CD8-positive, alpha-beta memory T cell (primary cell): ENCODE measurements around the gene GRIA1. TPM values are rescaled to one million over a fixed set of nuclear protein-coding genes. Genes with fewer than 3 reads are reported as not detected.

Source experiments
- CTCF ChIA-PET: fragments of 350-600 bp; sonication (Branson Sonifier 250); formaldehyde crosslinking; loops from one replicate; lab custom pipeline; 2021; ENCODE audit warnings: antibody characterized with exemption; lab: Charles Lee
- POLR2A ChIA-PET: fragments of 350-600 bp; sonication (Branson Sonifier 250); formaldehyde crosslinking; loops from one replicate; lab custom pipeline; 2021; ENCODE audit warnings: antibody characterized with exemption; lab: Charles Lee
- DNase-seq, 5 donors: peaks; one replicate each; pipeline versions ENCODE4 v3.0.0 to v3.0.0-alpha.2; 2020 to 2022; ENCODE audit warnings: mixed read lengths in 1 of 5
- H3K27ac ChIP-seq: one replicate; pipeline ENCODE4 v1.7.0; 2013; ENCODE audit warnings: low read depth, mild to moderate bottlenecking, low read length, moderate library complexity
- H3K27me3 ChIP-seq: 2 replicates; pipeline ENCODE4 v1.7.0; 2013; ENCODE audit warnings: low read length, mild to moderate bottlenecking; ENCODE audit not compliant: insufficient read depth, poor library complexity, severe bottlenecking
- H3K36me3 ChIP-seq: 2 replicates; pipeline ENCODE4 v1.7.0; 2013; ENCODE audit warnings: mild to moderate bottlenecking, low read length, moderate library complexity; ENCODE audit not compliant: insufficient read depth
- H3K4me1 ChIP-seq: 2 replicates; pipeline ENCODE4 v1.7.0; 2013; ENCODE audit warnings: mild to moderate bottlenecking, low read length, moderate library complexity; ENCODE audit not compliant: insufficient read depth
- H3K4me3 ChIP-seq: 2 replicates; pipeline ENCODE4 v1.7.0; 2013; ENCODE audit warnings: mild to moderate bottlenecking, low read length
- H3K9me3 ChIP-seq: 2 replicates; pipeline ENCODE4 v1.7.0; 2013; ENCODE audit warnings: mild to moderate bottlenecking, low read length
- H3K27ac Mint-ChIP-seq, 8 donors: one replicate each; pipeline ENCODE4 v1.8.0; 2020 to 2021; ENCODE audit warnings: mixed read lengths in 8 of 8, mild to moderate bottlenecking in 6 of 8, inconsistent platforms in 3 of 8, moderate library complexity in 3 of 8
- H3K27me3 Mint-ChIP-seq, 2 donors: one replicate each; pipeline ENCODE4 v1.8.0; 2020 to 2021; ENCODE audit warnings: mixed read lengths in 2 of 2, mild to moderate bottlenecking in 1 of 2, moderate library complexity in 1 of 2
- H3K36me3 Mint-ChIP-seq, 3 donors: one replicate each; pipeline ENCODE4 v1.8.0; 2020 to 2021; ENCODE audit warnings: mixed read lengths in 3 of 3, inconsistent platforms in 1 of 3, mild to moderate bottlenecking in 1 of 3
- H3K4me1 Mint-ChIP-seq, 3 donors: one replicate each; pipeline ENCODE4 v1.8.0; 2020 to 2021; ENCODE audit warnings: mixed read lengths in 3 of 3, inconsistent platforms in 1 of 3, mild to moderate bottlenecking in 1 of 3
- H3K4me3 Mint-ChIP-seq, 7 donors: one replicate each; pipeline ENCODE4 v1.8.0; 2020 to 2021; ENCODE audit warnings: mixed read lengths in 7 of 7, mild to moderate bottlenecking in 6 of 7, moderate library complexity in 4 of 7, inconsistent platforms in 2 of 7
- H3K9me3 Mint-ChIP-seq, 5 donors: one replicate each; pipeline ENCODE4 v1.8.0; 2020 to 2022; ENCODE audit warnings: mixed read lengths in 5 of 5, mild to moderate bottlenecking in 3 of 5, moderate library complexity in 2 of 5, inconsistent platforms in 1 of 5
- polyA plus RNA-seq: library from polyadenylated mRNA; unstranded; fragments of 300-500 nt; fragmentation: Illumina TruSeq; gene quantifications from one replicate; pipeline ENCODE4 v1.2.3, GENCODE V29; 2021
- total RNA-seq, 2 experiments: library from RNA; stranded (reverse); gene quantifications; one replicate each; pipeline ENCODE4 v1.2.3, GENCODE V29; 2021

GRIA1 gene
- total and polyA plus RNA-seq, 3 experiments from 2014 or later = not detected

DNA sequence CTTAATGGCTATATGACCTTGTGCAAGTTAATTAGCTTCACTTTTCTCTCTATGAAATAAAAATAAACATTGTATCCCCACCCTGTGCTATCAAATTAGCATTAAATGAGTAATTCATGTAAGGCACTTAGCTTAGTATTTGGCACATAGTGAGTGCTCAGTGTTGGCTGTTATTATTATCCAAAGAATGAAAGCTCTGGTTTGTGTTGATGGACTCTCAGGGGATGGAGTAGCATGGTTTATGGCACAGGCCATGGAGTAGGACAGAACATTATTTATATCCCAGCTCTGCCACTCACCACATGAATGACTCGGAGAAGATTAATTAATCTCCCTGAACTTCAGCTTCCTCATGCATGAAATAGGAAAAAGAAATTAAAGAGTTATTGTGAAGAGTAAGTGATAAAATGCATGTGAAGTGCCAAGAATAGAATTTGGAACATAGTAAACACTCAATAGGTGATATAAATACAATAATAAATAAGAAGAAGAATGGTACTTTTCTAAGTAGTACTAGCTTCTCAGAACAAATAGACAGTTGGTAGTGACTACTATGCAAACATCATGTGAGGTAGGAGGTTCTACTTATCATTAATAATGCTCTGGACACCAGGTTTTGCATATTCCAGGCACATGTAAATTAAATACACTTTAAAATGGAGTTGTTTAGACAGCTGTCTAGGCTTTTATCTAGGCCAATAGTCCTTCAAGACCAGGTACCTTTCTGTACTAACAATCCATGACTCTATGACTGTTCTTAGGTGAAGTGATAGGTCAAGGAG is 146.4 kb downstream of the GRIA1 start:
- no peaks in the 10 kb centered on the region for H3K27me3 Mint-ChIP-seq
- H3K4me1 ChIP-seq = no peaks in the 10 kb centered on the region

DNA sequence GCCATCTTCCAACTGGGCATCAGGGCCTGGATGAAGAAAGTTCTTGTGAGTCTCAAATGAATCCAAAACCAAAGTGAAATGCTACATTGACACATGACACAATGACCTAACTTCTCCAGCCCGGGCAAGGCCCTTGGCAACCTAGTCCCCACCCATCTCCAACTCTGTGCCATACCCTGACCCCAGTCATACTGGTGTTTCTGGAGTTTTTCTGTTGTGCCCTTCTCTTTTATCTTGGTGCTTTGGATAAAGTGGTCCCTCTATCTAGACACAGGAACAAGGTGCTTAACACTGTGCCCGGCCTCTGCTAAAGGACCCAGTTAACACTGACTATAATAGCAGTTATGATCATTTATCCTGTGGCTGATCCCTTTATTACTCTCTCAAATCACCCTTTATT is 149.8 kb downstream of the GRIA1 start:
- ChIA-PET CTCF (no interaction called here), POLR2A (no interaction called here)
- Mint-ChIP-seq H3K9me3 (no peaks in the 10 kb centered on the region), H3K4me3 (no peak overlapping the region), H3K27me3 (no peaks in the 10 kb centered on the region), H3K27ac (peak overlapping the region in 1 of 8 donors; percentile 31), H3K36me3 (no peaks in the 10 kb centered on the region), H3K4me1 (no peaks in the 10 kb centered on the region)
- H3K27ac ChIP-seq = no peak overlapping the region
- H3K9me3 ChIP-seq = no peaks in the 10 kb centered on the region
- DNase-seq = no peak
- no peak overlapping the region for H3K4me3 ChIP-seq
- no peaks in the 10 kb centered on the region for H3K27me3 ChIP-seq
- H3K36me3 ChIP-seq = no peaks in the 10 kb centered on the region
- H3K4me1 ChIP-seq = no peaks in the 10 kb centered on the region

More for the DNA sequence above, 146.4 kb downstream of the GRIA1 start:
- H3K27ac ChIP-seq = no peak overlapping the region
- DNase-seq = no peak
- no peak overlapping the region for H3K4me3 ChIP-seq
- H3K9me3 ChIP-seq = no peaks in the 10 kb centered on the region
- Mint-ChIP-seq H3K36me3 (no peaks in the 10 kb centered on the region), H3K4me3 (no peak overlapping the region), H3K9me3 (peaks cover 0 to 2% (median 0%) of the 10 kb centered on the region in 5 donors), H3K4me1 (no peaks in the 10 kb centered on the region), H3K27ac (no peak overlapping the region)
- CTCF ChIA-PET = no interaction called here
- H3K36me3 ChIP-seq = no peaks in the 10 kb centered on the region
- H3K27me3 ChIP-seq = no peaks in the 10 kb centered on the region
- POLR2A ChIA-PET = no interaction called here

DNA sequence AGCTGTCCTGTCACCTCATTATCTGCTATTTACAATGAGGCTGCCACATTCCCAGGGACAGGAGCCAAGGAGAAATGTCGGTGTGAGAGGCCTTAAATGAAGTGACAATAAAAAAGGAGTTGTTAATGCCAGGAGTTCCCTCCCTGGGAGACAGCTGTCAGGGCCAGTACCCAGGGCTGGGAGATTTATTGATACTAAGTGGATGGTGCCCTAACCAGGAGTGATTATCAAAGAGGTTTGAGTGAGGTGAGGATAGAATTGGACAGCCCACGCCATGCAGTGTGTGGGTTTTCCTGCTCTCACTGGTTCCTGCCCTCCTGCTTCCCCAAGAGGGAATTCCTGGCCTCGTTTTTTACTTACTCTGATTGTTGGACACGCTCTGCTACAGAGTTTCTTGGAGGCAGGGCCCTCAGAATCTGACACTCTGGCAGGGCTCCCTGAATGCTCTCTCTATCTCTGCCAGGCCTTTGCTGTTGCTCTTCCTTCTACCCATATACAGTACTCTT is 150.8 kb downstream of the GRIA1 start:
- POLR2A ChIA-PET = no interaction called here
- H3K27me3 ChIP-seq = no peaks in the 10 kb centered on the region
- H3K36me3 Mint-ChIP-seq = no peaks in the 10 kb centered on the region
- no peak overlapping the region for H3K27ac Mint-ChIP-seq
- no peaks in the 10 kb centered on the region for H3K27me3 Mint-ChIP-seq
- no peaks in the 10 kb centered on the region for H3K4me1 Mint-ChIP-seq
- H3K9me3 ChIP-seq = no peaks in the 10 kb centered on the region
- H3K4me3 Mint-ChIP-seq = no peak overlapping the region
- DNase-seq = no peak
- no peaks in the 10 kb centered on the region for H3K36me3 ChIP-seq
- no peak overlapping the region for H3K4me3 ChIP-seq
- H3K27ac ChIP-seq = no peak overlapping the region
- no peaks in the 10 kb centered on the region for H3K9me3 Mint-ChIP-seq
- CTCF ChIA-PET = no interaction called here
- H3K4me1 ChIP-seq = no peaks in the 10 kb centered on the region

DNA sequence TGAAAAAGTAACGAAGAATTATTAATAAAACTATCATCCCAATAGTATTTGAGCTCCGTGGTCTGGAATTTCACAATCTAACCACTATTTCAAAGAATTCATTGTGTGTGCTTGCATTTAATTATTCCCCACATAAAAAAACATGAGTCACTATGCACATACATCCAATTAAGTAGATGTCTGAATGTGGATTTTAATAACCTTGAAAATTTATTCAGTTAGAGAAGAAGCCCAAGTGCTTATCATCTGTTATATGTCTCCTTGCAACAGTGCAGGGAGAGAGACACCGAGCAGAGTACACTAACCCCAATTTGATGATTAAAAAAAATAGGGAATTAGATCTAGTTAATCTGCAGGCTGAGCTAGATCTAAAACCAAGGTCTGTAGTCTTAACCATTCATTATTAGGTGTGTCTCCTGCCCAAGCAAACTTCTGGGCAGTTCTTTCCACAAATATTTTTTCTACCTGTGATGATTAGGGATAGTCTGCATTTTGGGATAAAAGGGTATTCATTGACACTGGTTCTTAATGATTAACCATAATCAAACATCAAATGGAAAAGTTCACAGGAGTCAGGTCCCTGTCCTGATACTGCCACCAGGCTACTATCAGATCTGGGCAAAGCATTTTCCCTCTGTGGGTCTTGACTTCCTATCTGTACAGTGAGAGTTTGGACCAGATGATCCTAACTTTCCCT is 164.2 kb downstream of the GRIA1 start:
- no peak overlapping the region for H3K4me3 ChIP-seq
- H3K9me3 Mint-ChIP-seq = peaks cover 0 to 1% (median 0%) of the 10 kb centered on the region in 5 donors
- H3K4me1 ChIP-seq = no peaks in the 10 kb centered on the region
- no peaks in the 10 kb centered on the region for H3K27me3 Mint-ChIP-seq
- H3K4me1 Mint-ChIP-seq = no peaks in the 10 kb centered on the region
- no peaks in the 10 kb centered on the region for H3K27me3 ChIP-seq
- H3K36me3 ChIP-seq = no peaks in the 10 kb centered on the region
- H3K27ac Mint-ChIP-seq = no peak overlapping the region
- no peaks in the 10 kb centered on the region for H3K9me3 ChIP-seq
- H3K36me3 Mint-ChIP-seq = peaks cover 0 to 1% (median 0%) of the 10 kb centered on the region in 3 donors
- CTCF ChIA-PET = no interaction called here
- H3K4me3 Mint-ChIP-seq = no peak overlapping the region
- DNase-seq = no peak
- H3K27ac ChIP-seq = no peak overlapping the region
- POLR2A ChIA-PET = no interaction called here

DNA sequence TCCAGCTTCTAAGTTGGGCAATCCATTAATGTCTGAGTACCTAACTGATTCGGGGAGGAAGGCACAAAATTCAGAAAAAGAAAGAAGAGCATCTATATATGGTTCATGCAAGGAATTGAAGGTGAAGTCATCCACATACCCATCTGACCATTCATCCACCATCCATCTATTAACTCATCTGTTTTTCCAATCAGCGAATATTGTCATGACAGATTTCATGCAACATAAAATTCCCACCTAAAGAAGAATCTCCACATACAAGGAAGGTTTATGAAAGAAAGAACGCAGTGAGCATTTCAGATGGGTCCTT is 164.7 kb downstream of the GRIA1 start:
- Histone ChIP-seq H3K27ac (no peak overlapping the region), H3K4me3 (no peak overlapping the region), H3K36me3 (no peaks in the 10 kb centered on the region), H3K4me1 (no peaks in the 10 kb centered on the region), H3K9me3 (no peaks in the 10 kb centered on the region), H3K27me3 (no peaks in the 10 kb centered on the region)
- ChIA-PET CTCF (no interaction called here), POLR2A (no interaction called here)
- Mint-ChIP-seq H3K27me3 (no peaks in the 10 kb centered on the region), H3K4me1 (no peaks in the 10 kb centered on the region), H3K4me3 (no peak overlapping the region), H3K36me3 (no peaks in the 10 kb centered on the region), H3K27ac (no peak overlapping the region), H3K9me3 (peaks cover 0 to 1% (median 0%) of the 10 kb centered on the region in 5 donors)
- no peak for DNase-seq

DNA sequence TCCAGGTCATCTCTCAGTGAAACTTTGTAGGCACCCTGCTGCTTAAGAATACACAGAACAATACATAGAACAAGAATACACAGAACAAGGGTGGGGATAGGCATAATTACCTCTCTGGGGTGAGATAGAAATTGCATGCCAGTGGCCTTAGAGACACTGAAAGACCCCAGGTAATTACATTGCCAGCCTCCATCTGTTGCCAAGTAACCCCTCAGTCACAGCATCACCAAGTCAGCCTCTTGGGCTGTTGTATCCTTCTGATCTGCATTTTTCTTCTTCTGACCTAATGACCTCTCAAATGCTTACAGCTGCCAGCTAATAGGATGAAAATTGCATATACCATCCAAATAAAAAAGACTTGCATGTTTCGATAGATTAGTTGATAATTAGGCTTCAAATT is 167.7 kb downstream of the GRIA1 start:
- Histone ChIP-seq H3K9me3 (no peaks in the 10 kb centered on the region), H3K4me1 (no peaks in the 10 kb centered on the region), H3K36me3 (no peaks in the 10 kb centered on the region), H3K27ac (no peak overlapping the region), H3K27me3 (no peaks in the 10 kb centered on the region), H3K4me3 (no peak overlapping the region)
- POLR2A ChIA-PET = no interaction called here
- Mint-ChIP-seq H3K27me3 (no peaks in the 10 kb centered on the region), H3K4me1 (no peaks in the 10 kb centered on the region), H3K4me3 (no peak overlapping the region), H3K36me3 (no peaks in the 10 kb centered on the region), H3K9me3 (peaks cover 0 to 1% (median 0%) of the 10 kb centered on the region in 5 donors), H3K27ac (no peak overlapping the region)
- CTCF ChIA-PET = no interaction called here
- no peak for DNase-seq

DNA sequence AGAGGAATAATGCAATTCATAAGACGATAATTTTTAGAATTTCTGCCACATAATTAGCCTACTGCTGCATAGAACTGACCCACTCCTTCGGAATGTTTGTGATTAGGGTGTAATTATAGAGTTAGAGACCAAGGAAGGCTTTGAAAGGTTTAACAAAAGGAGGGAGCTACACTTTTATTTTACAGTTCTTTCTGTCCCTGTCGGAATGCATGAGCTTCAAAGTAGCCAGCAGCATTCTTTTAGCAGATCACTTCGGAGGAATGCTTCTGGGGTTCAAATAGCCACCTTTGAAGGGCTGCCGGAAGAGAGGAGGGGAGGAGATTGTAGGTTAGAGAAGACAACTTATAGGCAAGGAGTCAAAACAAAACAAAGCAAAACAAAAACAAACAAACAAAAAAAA is 168.1 kb downstream of the GRIA1 start:
- Mint-ChIP-seq H3K36me3 (no peaks in the 10 kb centered on the region), H3K27ac (no peak overlapping the region), H3K9me3 (peaks cover 0 to 1% (median 0%) of the 10 kb centered on the region in 5 donors), H3K27me3 (no peaks in the 10 kb centered on the region), H3K4me3 (no peak overlapping the region), H3K4me1 (no peaks in the 10 kb centered on the region)
- no peaks in the 10 kb centered on the region for H3K9me3 ChIP-seq
- H3K4me1 ChIP-seq = no peaks in the 10 kb centered on the region
- ChIA-PET POLR2A (no interaction called here), CTCF (no interaction called here)
- no peak for DNase-seq
- no peaks in the 10 kb centered on the region for H3K27me3 ChIP-seq
- H3K4me3 ChIP-seq = no peak overlapping the region
- H3K36me3 ChIP-seq = no peaks in the 10 kb centered on the region
- no peak overlapping the region for H3K27ac ChIP-seq

DNA sequence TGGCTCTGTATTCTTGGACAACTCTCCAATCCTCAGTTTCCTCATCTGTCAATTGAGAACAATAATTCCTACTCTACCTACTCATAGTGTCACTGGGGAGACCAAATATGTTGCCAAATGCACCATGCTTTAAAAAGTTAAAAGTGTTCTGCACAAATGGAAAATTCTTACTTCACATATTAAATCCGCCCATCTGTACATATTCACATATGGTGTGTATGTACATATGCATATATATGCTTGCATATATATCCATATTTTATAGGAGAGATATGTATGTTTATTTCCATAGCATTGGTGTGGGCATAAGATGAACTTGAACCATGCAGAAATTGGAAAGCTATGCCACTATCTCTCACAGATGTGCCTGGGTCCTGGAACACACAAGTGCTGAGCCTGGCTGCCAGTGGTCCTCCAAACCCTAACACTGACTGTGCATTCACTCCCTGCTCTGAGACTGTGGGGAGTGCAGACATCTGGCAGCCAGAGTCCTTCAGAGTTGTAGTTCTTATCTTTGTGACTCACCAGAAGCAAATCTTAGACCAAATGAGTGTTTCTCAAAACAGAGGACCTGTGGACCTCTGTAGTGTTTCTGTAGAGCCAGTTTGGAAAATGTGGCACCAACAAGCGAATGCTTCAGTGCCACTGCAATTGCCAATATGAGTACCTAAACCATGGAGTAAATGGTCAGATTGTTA is 168.7 kb downstream of the GRIA1 start:
- Mint-ChIP-seq H3K4me1 (no peaks in the 10 kb centered on the region), H3K9me3 (peaks cover 0 to 1% (median 0%) of the 10 kb centered on the region in 5 donors)

More for the DNA sequence above, 168.7 kb downstream of the GRIA1 start:
- POLR2A ChIA-PET = no interaction called here
- Mint-ChIP-seq H3K27ac (no peak overlapping the region), H3K27me3 (no peaks in the 10 kb centered on the region), H3K36me3 (no peaks in the 10 kb centered on the region), H3K4me3 (no peak overlapping the region)
- Histone ChIP-seq H3K4me3 (no peak overlapping the region), H3K9me3 (no peaks in the 10 kb centered on the region), H3K27ac (no peak overlapping the region), H3K4me1 (no peaks in the 10 kb centered on the region), H3K36me3 (no peaks in the 10 kb centered on the region), H3K27me3 (no peaks in the 10 kb centered on the region)
- CTCF ChIA-PET = no interaction called here
- DNase-seq = no peak
